ENCODE measurements around the gene ZFYVE16. TPM values are rescaled to one million over a fixed set of nuclear protein-coding genes. Genes with fewer than 3 reads are reported as not detected.

ZFYVE16 gene
- total and polyA plus RNA-seq, 10 of the 15 experiments (the other 5 are each of a cell fraction or from before 2014, with no cell fraction given) = 2.9 to 11.2 (median 7.8) TPM

GRCh38 chr5:80482578-80482977 is 74.7 kb downstream of the ZFYVE16 start (continued):
- no peak for TF ChIP-seq SMARCA5 (IDR thresholded peaks at IDR 0.05)
- no peak for TF ChIP-seq CHD1 (IDR thresholded peaks at IDR 0.05; ENCODE audit: low read depth, low read length)
- no peak for TF ChIP-seq KLF5 (IDR thresholded peaks at IDR 0.05; ENCODE audit: partially characterized antibody)
- TF ChIP-seq BCLAF1 (IDR thresholded peaks at IDR 0.05) = no peak
- no peak for TF ChIP-seq CBFB (IDR thresholded peaks at IDR 0.05; ENCODE audit: low read depth)

GRCh38 chr5:80483636-80484232 is 75.9 kb downstream of the ZFYVE16 start:
- no peaks in the 10 kb centered on the region for H3K36me3 ChIP-seq (ENCODE audit: control insufficient read depth in 2 of 2, insufficient read depth in 2 of 2, low read length in 1 of 2)
- SMC1A ChIA-PET (ENCODE audit: uncharacterized antibody, unreplicated experiment) = interaction anchor here (4.0 kb wide), 1 partner anchor 189 kb away, joined by 23 read pairs; no protein-coding TSS in a partner anchor
- no peak for DNase-seq (ENCODE audit: low read depth, low spot score)
- intact Hi-C loops (cut with micrococcal nuclease; ENCODE audit: unreplicated experiment) (loop anchor here (5.0 to 10.0 kb wide), 3 partner anchors 174 to 714 kb away; no protein-coding TSS in a partner anchor), in situ Hi-C loops (cut with MboI) (loop anchor here (5.0 kb wide), 1 partner anchor 189 kb away; no protein-coding TSS in a partner anchor)
- 95% methylated on average over 3 of the region's 3 CpGs for WGBS (ENCODE audit: insufficient coverage, insufficient replicate concordance, low lambda C conversion rate, missing lambda C conversion rate)
- RAD21 ChIA-PET (ENCODE audit: unreplicated experiment) = no interaction called here
- POLR2A ChIA-PET = no interaction called here
- H3K27me3 ChIP-seq (replicated peaks in 1 of 2; ENCODE audit: control insufficient read depth in 2 of 2, insufficient read depth in 2 of 2, low read length in 1 of 2) = no peaks in the 10 kb centered on the region
- H3K27ac ChIP-seq (ENCODE audit: control insufficient read depth, insufficient read depth) = no peak overlapping the region
- H3K79me2 ChIP-seq (ENCODE audit: control insufficient read depth, insufficient read depth, low read length) = no peaks in the 10 kb centered on the region
- BruUV-seq (replicated peaks) = no TSS peak
- H3K4me2 ChIP-seq (ENCODE audit: control insufficient read depth, insufficient read depth) = no peak overlapping the region
- H3K4me1 ChIP-seq (ENCODE audit: control insufficient read depth, insufficient read depth, low read length) = peaks cover 4% of the 10 kb centered on the region; the same call in 1 of the 2 replicates
- H3K9me3 ChIP-seq (replicated peaks; ENCODE audit: control insufficient read depth, insufficient read depth, low read length) = no peaks in the 10 kb centered on the region; the same call in 2 of the 3 replicates
- no peak overlapping the region for H3K4me3 ChIP-seq
- no peak overlapping the region for H3K9ac ChIP-seq (ENCODE audit: control insufficient read depth, insufficient read depth, low read length)
- no peak overlapping the region for H2AFZ ChIP-seq (ENCODE audit: control insufficient read depth, low read depth, low read length)
- ATAC-seq = no peak
- CTCF ChIA-PET = interaction anchor here (3.1 kb wide), 1 partner anchor 29 kb away, joined by 15 read pairs; no protein-coding TSS in a partner anchor
- no peaks in the 10 kb centered on the region for H4K20me1 ChIP-seq (ENCODE audit: control insufficient read depth, insufficient read depth)
- no peak for FAIRE-seq
- TF ChIP-seq STAT3 (IDR thresholded peaks at IDR 0.05; ENCODE audit: low read depth, low read length) (no peak), CREM (IDR thresholded peaks at IDR 0.05; ENCODE audit: low read depth) (no peak), ZNF384 (IDR thresholded peaks at IDR 0.05; ENCODE audit: borderline replicate concordance, low read depth, low read length) (no peak), E2F8 (IDR thresholded peaks at IDR 0.05; ENCODE audit: low read depth, partially characterized antibody) (no peak), LARP7 (IDR thresholded peaks at IDR 0.05) (no peak), GABPA (IDR thresholded peaks at IDR 0.05; ENCODE audit: low read depth) (no peak), IRF4 (IDR thresholded peaks at IDR 0.05; ENCODE audit: low read depth, low read length) (no peak), FOXM1 (IDR thresholded peaks at IDR 0.05; ENCODE audit: low read depth, low read length) (no peak), EZH2 (IDR thresholded peaks at IDR 0.05; ENCODE audit: borderline replicate concordance, control insufficient read depth, low read depth, low read length) (no peak), CREB1 (IDR thresholded peaks at IDR 0.05; ENCODE audit: low read depth) (no peak), BHLHE40 (IDR thresholded peaks at IDR 0.05; ENCODE audit: borderline replicate concordance in 1 of 2, low read depth in 2 of 2, low read length in 1 of 2) (no peak), CBX5 (IDR thresholded peaks at IDR 0.05; ENCODE audit: low read depth) (no peak), RFX5 (IDR thresholded peaks at IDR 0.05; ENCODE audit: low read depth, low read length) (no peak)
